Kidney (tissue), 14 donors: ENCODE measurements around the gene NAV3. TPM values are rescaled to one million over a fixed set of nuclear protein-coding genes. Genes with fewer than 3 reads are reported as not detected.
A peak's percentile ranks its signal among the peaks of the same experiment; 100 is the strongest.

Experiments
- DNase-seq, 5 donors: peaks; one replicate each; pipeline ENCODE4 v3.0.0-alpha.2; 2013 to 2020
- FAIRE-seq: peaks from 2 replicates; lab custom pipeline; 2012; peaks lifted over from hg19 to GRCh38; lab: Jason Lieb, UNC
- H3K27ac ChIP-seq, 2 donors: one replicate each; pipeline ENCODE4 v1.7.0; 2013; ENCODE audit warnings: low read depth in 2 of 2, low read length in 2 of 2, inconsistent platforms in 1 of 2
- H3K27me3 ChIP-seq: one replicate; pipeline ENCODE4 v1.7.1; 2013; ENCODE audit warnings: low read length, inconsistent platforms; ENCODE audit not compliant: control insufficient read depth, insufficient read depth
- H3K36me3 ChIP-seq, 3 donors: one replicate each; pipeline versions ENCODE4 v1.7.0 to v1.7.1; 2013; ENCODE audit warnings: low read length in 3 of 3, control low read depth in 1 of 3, inconsistent platforms in 1 of 3; ENCODE audit not compliant: insufficient read depth in 3 of 3, control insufficient read depth in 2 of 3
- H3K4me1 ChIP-seq, 3 donors: one replicate each; pipeline versions ENCODE4 v1.7.0 to v1.7.1; 2013; ENCODE audit warnings: low read length in 3 of 3, inconsistent platforms in 1 of 3, low read depth in 1 of 3; ENCODE audit not compliant: control insufficient read depth in 2 of 3, insufficient read depth in 2 of 3
- H3K4me3 ChIP-seq, 3 donors: one replicate each; pipeline versions ENCODE4 v1.7.0 to v1.8.1; 2013; ENCODE audit warnings: low read length in 3 of 3, control low read depth in 1 of 3, inconsistent platforms in 1 of 3
- H3K9ac ChIP-seq, 3 donors: one replicate each; pipeline versions ENCODE4 v1.7.0 to v1.7.1; 2013; ENCODE audit warnings: low read length in 3 of 3, control low read depth in 1 of 3, inconsistent platforms in 1 of 3
- H3K9me3 ChIP-seq, 3 donors: one replicate each; pipeline versions ENCODE4 v1.7.0 to v1.7.1; 2013; ENCODE audit warnings: low read length in 3 of 3, control low read depth in 1 of 3, inconsistent platforms in 1 of 3; ENCODE audit not compliant: control insufficient read depth in 2 of 3, insufficient read depth in 1 of 3
- CTCF ChIP-seq: IDR thresholded peaks from 3 replicates; pipeline ENCODE4 v1.5.1; 2012; ENCODE audit warnings: mild to moderate bottlenecking, moderate library complexity, borderline replicate concordance; ENCODE audit not compliant: insufficient read depth; ENCODE audit errors: extremely low read depth
- intact Hi-C: fragments of 100-400 bp; cut with DNase I; formaldehyde crosslinking; loops from one replicate; pipeline ENCODE4 v1.11.1; 2022
- polyA plus RNA-seq: library from polyadenylated mRNA; stranded (reverse); fragments of 350-450 nt; fragmentation: Illumina TruSeq; extraction: RNeasy Lipid Tissue Mini Kit (QIAGEN cat#74804); gene quantifications from one replicate; pipeline ENCODE4 v1.2.3, GENCODE V29; 2014; ENCODE audit warnings: low read depth, low replicate concordance; ENCODE audit not compliant: insufficient read depth
- total RNA-seq: library from RNA; stranded (reverse); fragmentation: NEBNext Ultra II Directional; extraction: Animal tissue kit (Norgen Biotek cat#: 25700); gene quantifications from one replicate; pipeline ENCODE4 v1.2.1, GENCODE V29; 2021
- donor health status: control.
- donor health status: control.
- donor health status: control.
- donor health status: control.
- donor health status: control.
- donor health status: DM: yes; HTN: yes; CAD: no.
- donor health status: Normal renal cell carcinoma (clear cell type).

Gene NAV3
- total and polyA plus RNA-seq, 2 donors from 2014 or later = 0.34 to 4.5 TPM

- no peak for TF ChIP-seq CTCF
- no peak for FAIRE-seq
- Histone ChIP-seq H3K27me3 (no peaks in the 10 kb centered on the region), H3K4me1 (no peaks in the 10 kb centered on the region), H3K4me3 (no peak overlapping the region), H3K9ac (no peak overlapping the region), H3K36me3 (no peaks in the 10 kb centered on the region), H3K9me3 (no peaks in the 10 kb centered on the region), H3K27ac (no peak overlapping the region)
- intact Hi-C loops = no loop called here
- DNase-seq = no peak
These were observed 176.5 kb downstream of the NAV3 start for GRCh38 chr12:78007173-78007572.

GRCh38 chr12:78009031-78009430 lies 178.3 kb downstream of the NAV3 start:
- intact Hi-C loops = no loop called here
- H3K4me3 ChIP-seq = no peak overlapping the region
- no peak overlapping the region for H3K27ac ChIP-seq
- no peaks in the 10 kb centered on the region for H3K9me3 ChIP-seq
- no peak for DNase-seq
- no peak overlapping the region for H3K9ac ChIP-seq
- no peaks in the 10 kb centered on the region for H3K27me3 ChIP-seq
- FAIRE-seq = no peak
- no peaks in the 10 kb centered on the region for H3K4me1 ChIP-seq
- H3K36me3 ChIP-seq = no peaks in the 10 kb centered on the region
- no peak for TF ChIP-seq CTCF

GRCh38 chr12:78018171-78018910 lies 187.6 kb downstream of the NAV3 start:
- no peak overlapping the region for H3K9ac ChIP-seq
- no peaks in the 10 kb centered on the region for H3K4me1 ChIP-seq
- no peak overlapping the region for H3K4me3 ChIP-seq
- H3K9me3 ChIP-seq = no peaks in the 10 kb centered on the region
- intact Hi-C loops = no loop called here
- H3K36me3 ChIP-seq = no peaks in the 10 kb centered on the region
- H3K27ac ChIP-seq = no peak overlapping the region
- H3K27me3 ChIP-seq = no peaks in the 10 kb centered on the region
- TF ChIP-seq CTCF = no peak
- FAIRE-seq (no peak), DNase-seq (peak in 2 of 5 donors; percentile 4 to 41)
